NB4 (cell line): ENCODE results near the gene FOXC2.

Experiments used
- POLR2A ChIP-seq: IDR thresholded peaks from 2 replicates; pipeline ENCODE4 v1.6.1; 2011; ENCODE audit warnings: mild to moderate bottlenecking; ENCODE audit not compliant: insufficient read length; ENCODE audit errors: extremely low read depth
- TF ChIP-seq, protein P1 (sequence below): IDR thresholded peaks from one replicate; pipeline ENCODE4 v1.5.1; 2012; ENCODE audit warnings: low read depth, low read length
- TF ChIP-seq, protein P2 (sequence below): IDR thresholded peaks from 2 replicates; pipeline ENCODE4 v1.6.1; 2011; ENCODE audit warnings: low read depth, low read length

DNA sequence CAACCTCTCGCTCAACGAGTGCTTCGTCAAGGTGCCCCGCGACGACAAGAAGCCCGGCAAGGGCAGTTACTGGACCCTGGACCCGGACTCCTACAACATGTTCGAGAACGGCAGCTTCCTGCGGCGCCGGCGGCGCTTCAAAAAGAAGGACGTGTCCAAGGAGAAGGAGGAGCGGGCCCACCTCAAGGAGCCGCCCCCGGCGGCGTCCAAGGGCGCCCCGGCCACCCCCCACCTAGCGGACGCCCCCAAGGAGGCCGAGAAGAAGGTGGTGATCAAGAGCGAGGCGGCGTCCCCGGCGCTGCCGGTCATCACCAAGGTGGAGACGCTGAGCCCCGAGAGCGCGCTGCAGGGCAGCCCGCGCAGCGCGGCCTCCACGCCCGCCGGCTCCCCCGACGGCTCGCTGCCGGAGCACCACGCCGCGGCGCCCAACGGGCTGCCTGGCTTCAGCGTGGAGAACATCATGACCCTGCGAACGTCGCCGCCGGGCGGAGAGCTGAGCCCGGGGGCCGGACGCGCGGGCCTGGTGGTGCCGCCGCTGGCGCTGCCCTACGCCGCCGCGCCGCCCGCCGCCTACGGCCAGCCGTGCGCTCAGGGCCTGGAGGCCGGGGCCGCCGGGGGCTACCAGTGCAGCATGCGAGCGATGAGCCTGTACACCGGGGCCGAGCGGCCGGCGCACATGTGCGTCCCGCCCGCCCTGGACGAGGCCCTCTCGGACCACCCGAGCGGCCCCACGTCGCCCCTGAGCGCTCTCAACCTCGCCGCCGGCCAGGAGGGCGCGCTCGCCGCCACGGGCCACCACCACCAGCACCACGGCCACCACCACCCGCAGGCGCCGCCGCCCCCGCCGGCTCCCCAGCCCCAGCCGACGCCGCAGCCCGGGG is 1.3 kb downstream of the FOXC2 start:
- TF ChIP-seq, protein P1, sequence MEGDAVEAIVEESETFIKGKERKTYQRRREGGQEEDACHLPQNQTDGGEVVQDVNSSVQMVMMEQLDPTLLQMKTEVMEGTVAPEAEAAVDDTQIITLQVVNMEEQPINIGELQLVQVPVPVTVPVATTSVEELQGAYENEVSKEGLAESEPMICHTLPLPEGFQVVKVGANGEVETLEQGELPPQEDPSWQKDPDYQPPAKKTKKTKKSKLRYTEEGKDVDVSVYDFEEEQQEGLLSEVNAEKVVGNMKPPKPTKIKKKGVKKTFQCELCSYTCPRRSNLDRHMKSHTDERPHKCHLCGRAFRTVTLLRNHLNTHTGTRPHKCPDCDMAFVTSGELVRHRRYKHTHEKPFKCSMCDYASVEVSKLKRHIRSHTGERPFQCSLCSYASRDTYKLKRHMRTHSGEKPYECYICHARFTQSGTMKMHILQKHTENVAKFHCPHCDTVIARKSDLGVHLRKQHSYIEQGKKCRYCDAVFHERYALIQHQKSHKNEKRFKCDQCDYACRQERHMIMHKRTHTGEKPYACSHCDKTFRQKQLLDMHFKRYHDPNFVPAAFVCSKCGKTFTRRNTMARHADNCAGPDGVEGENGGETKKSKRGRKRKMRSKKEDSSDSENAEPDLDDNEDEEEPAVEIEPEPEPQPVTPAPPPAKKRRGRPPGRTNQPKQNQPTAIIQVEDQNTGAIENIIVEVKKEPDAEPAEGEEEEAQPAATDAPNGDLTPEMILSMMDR: no peak
- TF ChIP-seq POLR2A: no peak
- TF ChIP-seq, protein P2, sequence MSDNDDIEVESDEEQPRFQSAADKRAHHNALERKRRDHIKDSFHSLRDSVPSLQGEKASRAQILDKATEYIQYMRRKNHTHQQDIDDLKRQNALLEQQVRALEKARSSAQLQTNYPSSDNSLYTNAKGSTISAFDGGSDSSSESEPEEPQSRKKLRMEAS: no peak
